Chondrocyte (in vitro differentiated cells): ENCODE data around the gene P2RY6. TPM values are rescaled to one million over a fixed set of nuclear protein-coding genes. Genes with fewer than 3 reads are reported as not detected.

ENCODE experiments used
- DNase-seq: peaks from one replicate; pipeline ENCODE4 v3.0.0; 2021; ENCODE audit warnings: mixed read lengths, low spot score
- H3K27ac Mint-ChIP-seq: one replicate; pipeline ENCODE4 v1.8.0; 2021; ENCODE audit warnings: mild to moderate bottlenecking, moderate library complexity, mixed read lengths; ENCODE audit not compliant: unreplicated experiment
- H3K27me3 Mint-ChIP-seq: 2 replicates; pipeline ENCODE4 v1.8.0; 2021; ENCODE audit warnings: low read depth, mixed read lengths
- H3K36me3 Mint-ChIP-seq: 2 replicates; pipeline ENCODE4 v1.8.0; 2021; ENCODE audit warnings: low read depth, mixed read lengths
- H3K4me1 Mint-ChIP-seq: 2 replicates; pipeline ENCODE4 v1.8.0; 2021; ENCODE audit warnings: low read depth, mild to moderate bottlenecking, mixed read lengths
- H3K4me3 Mint-ChIP-seq: one replicate; pipeline ENCODE4 v1.8.0; 2021; ENCODE audit warnings: mild to moderate bottlenecking, moderate library complexity, mixed read lengths; ENCODE audit not compliant: unreplicated experiment
- H3K9me3 Mint-ChIP-seq: 2 replicates; pipeline ENCODE4 v1.8.0; 2021; ENCODE audit warnings: low read depth, mixed read lengths
- CTCF ChIP-seq: fragments of 200-600 bp; sonication (generic); IDR thresholded peaks from 2 replicates; pipeline ENCODE4 v1.5.0; 2021; ENCODE audit warnings: antibody characterized with exemption, mild to moderate bottlenecking, moderate library complexity
- total RNA-seq: library from RNA; stranded (reverse); gene quantifications from 3 replicates; pipeline ENCODE4 v1.2.1, GENCODE V29; 2021

P2RY6 gene
- total RNA-seq, 1 donor from 2014 or later, result 0.20 TPM

- H3K27ac Mint-ChIP-seq, result peak overlapping the region; percentile 85
- peak; percentile 99 for DNase-seq
- H3K4me3 Mint-ChIP-seq, result peak overlapping the region; percentile 68
- H3K36me3 Mint-ChIP-seq, result peaks cover 6% of the 10 kb centered on the region
- H3K27me3 Mint-ChIP-seq, result no peaks in the 10 kb centered on the region
- peak; percentile 89 for TF ChIP-seq CTCF
- H3K9me3 Mint-ChIP-seq, result no peaks in the 10 kb centered on the region
- H3K4me1 Mint-ChIP-seq, result peaks cover 37% of the 10 kb centered on the region
These were observed 35.3 kb downstream of the P2RY6 start for GRCh38 chr11:73307323-73308002.

GRCh38 chr11:73308003-73308960 lies 36.1 kb downstream of the P2RY6 start, which contains the start of gene ARHGEF17:
TSS of gene ARHGEF17 (plus strand) at chr11:73308276. CDS start at chr11:73308639, 363 bp downstream.
- no peak for TF ChIP-seq CTCF
- no peak for DNase-seq
- peak within 1 kb of the TSS; percentile 85 for H3K27ac Mint-ChIP-seq
- H3K9me3 Mint-ChIP-seq, result no peaks in the 10 kb centered on the region
- H3K36me3 Mint-ChIP-seq, result peaks cover 6% of the 10 kb centered on the region
- H3K4me1 Mint-ChIP-seq, result peaks cover 45% of the 10 kb centered on the region
- peak within 1 kb of the TSS; percentile 86 for H3K4me3 Mint-ChIP-seq
- no peaks in the 10 kb centered on the region for H3K27me3 Mint-ChIP-seq

- H3K27me3 Mint-ChIP-seq, result no peaks in the 10 kb centered on the region
- no peak for TF ChIP-seq CTCF
- peaks cover 6% of the 10 kb centered on the region for H3K36me3 Mint-ChIP-seq
- peak; percentile 99 for DNase-seq
- no peaks in the 10 kb centered on the region for H3K9me3 Mint-ChIP-seq
- peak overlapping the region; percentile 86 for H3K4me3 Mint-ChIP-seq
- H3K4me1 Mint-ChIP-seq, result peaks cover 54% of the 10 kb centered on the region
- H3K27ac Mint-ChIP-seq, result peak overlapping the region; percentile 78
These were observed 37.1 kb downstream of the P2RY6 start for GRCh38 chr11:73308961-73309919.

- peak overlapping the region; percentile 17 for H3K27ac Mint-ChIP-seq
- H3K27me3 Mint-ChIP-seq, result no peaks in the 10 kb centered on the region
- DNase-seq, result no peak
- H3K4me1 Mint-ChIP-seq, result peaks cover 63% of the 10 kb centered on the region
- no peaks in the 10 kb centered on the region for H3K9me3 Mint-ChIP-seq
- no peak for TF ChIP-seq CTCF
- H3K36me3 Mint-ChIP-seq, result peaks cover 6% of the 10 kb centered on the region
- H3K4me3 Mint-ChIP-seq, result peak overlapping the region; percentile 86
These were observed 37.9 kb downstream of the P2RY6 start for GRCh38 chr11:73310076-73310475.
